ENCODE data around the gene KRTAP4-5.
"Not testable (repeated sequence)": the region's sequence is repeated elsewhere in the genome, so short reads cannot be mapped to it uniquely, and the experiment has no call there.

The KRTAP4-5 gene

GRCh38 chr17:41147531-41148204 is 2.0 kb downstream of the KRTAP4-5 start:
- no peak for TF ChIP-seq CTCF (conservative IDR thresholded peaks at IDR 0.05; ENCODE audit: low read depth, low read length)
- DNase-seq (ENCODE audit: low read depth) = no peak
- no peak overlapping the region for H3K4me3 ChIP-seq (ENCODE audit: low read depth, low read length)

DNA sequence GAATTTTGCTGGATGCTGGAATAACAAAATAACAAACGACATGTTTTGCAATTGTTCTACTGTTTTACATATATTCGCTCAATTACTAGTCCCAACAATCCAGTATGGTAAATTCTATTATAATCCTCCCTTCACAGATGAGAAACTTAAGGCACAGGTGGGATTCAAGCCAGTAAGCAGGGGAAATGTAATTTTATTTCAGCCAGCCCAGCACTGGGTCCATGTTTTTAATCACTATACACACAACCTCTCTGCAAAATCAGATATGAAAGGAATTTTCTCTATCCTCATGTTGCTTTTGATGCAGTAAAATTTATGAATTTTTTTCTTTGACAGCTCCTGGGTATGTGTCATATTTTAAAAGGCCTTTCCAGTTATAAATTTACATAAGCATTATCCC is 4.4 kb downstream of the KRTAP4-5 start:
- no peak for TF ChIP-seq CTCF (conservative IDR thresholded peaks at IDR 0.05; ENCODE audit: low read depth, low read length)
- DNase-seq (ENCODE audit: low read depth) = no peak
- H3K4me3 ChIP-seq (ENCODE audit: low read depth, low read length) = no peak overlapping the region

DNA sequence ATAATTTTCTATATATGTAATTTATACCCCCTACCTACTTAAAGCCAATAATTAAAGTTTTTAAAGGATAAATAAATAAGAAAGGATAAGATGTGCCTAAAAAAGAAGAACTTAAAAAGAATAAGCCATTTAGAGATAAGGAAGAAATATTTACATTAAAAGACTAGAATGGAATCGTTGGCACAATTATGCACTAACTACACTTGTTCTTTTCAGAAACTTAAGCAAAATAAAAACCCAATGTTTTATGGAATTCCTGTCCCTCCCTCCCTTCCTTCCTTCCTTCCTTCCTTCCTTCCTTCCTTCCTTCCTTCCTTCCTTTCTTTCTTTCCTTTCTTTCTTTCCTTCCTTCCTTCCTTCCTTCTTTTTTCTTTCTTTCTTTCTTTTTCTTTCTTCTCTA is 4.8 kb downstream of the KRTAP4-5 start:
- no peak for TF ChIP-seq CTCF (conservative IDR thresholded peaks at IDR 0.05; ENCODE audit: low read depth, low read length)
- DNase-seq (ENCODE audit: low read depth) = no peak
- H3K4me3 ChIP-seq (ENCODE audit: low read depth, low read length) = no peak overlapping the region

GRCh38 chr17:41141361-41141760 is 8.3 kb downstream of the KRTAP4-5 start:
- TF ChIP-seq CTCF (conservative IDR thresholded peaks at IDR 0.05; ENCODE audit: low read depth, low read length) = no peak
- no peak for DNase-seq (ENCODE audit: low read depth)
- no peak overlapping the region for H3K4me3 ChIP-seq (ENCODE audit: low read depth, low read length)

GRCh38 chr17:41140360-41141131 is 9.1 kb downstream of the KRTAP4-5 start, which contains the start of gene KRTAP4-6:
KRTAP4-6 (minus strand) TSS chr17:41140544; CDS start chr17:41140487, 57 bp downstream.
- TF ChIP-seq CTCF (conservative IDR thresholded peaks at IDR 0.05; ENCODE audit: low read depth, low read length) = no peak
- peak; percentile 54 for DNase-seq (ENCODE audit: low read depth)
- H3K4me3 ChIP-seq (ENCODE audit: low read depth, low read length) = no peak within 1 kb of the TSS

GRCh38 chr17:41139865-41140264 is 9.8 kb downstream of the KRTAP4-5 start:
- not testable (repeated sequence) for H3K4me3 ChIP-seq (ENCODE audit: low read depth, low read length); DNase-seq (ENCODE audit: low read depth)

DNA sequence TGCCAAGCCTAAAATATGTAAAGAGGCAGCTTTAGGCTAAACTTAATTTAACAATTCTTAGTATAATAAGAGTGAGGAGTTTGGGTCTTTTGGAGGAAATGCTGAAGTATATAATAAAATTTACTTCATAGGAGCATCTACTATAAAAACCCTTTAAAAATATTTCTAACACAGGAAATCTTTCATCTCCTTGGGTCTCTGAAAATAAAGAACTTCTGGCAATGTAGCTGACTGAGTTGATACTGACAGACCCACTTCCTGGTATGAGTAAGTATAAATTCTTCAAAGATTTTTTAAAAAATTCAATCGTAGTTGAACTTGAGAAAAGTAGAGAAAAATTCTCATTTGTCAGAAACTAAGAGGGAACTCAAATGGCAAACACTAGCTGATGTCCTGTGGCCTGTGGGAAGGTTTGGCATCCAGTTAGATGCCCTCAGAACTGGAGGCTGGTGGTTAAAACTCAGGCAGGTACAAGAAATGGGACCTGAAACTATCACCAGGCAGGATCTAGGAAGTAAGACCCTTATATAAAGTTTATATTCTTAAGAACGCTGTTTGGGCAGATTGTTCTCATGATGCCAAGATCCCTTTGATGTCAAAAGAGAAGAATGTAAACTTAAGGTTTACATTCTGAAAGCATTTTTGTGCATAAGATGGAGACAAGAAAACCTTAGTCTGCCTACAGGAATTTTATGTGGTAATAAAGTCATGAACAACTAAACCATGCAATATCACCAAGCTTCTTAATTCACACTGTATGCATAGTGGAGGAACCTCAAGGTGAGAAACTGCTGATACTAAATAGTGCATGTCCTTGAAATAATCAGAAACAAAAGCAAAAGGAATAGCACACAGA is 15.5 kb downstream of the KRTAP4-5 start:
- no peak for TF ChIP-seq CTCF (conservative IDR thresholded peaks at IDR 0.05; ENCODE audit: low read depth, low read length)
- DNase-seq (ENCODE audit: low read depth) = peak; percentile 16
- H3K4me3 ChIP-seq (ENCODE audit: low read depth, low read length) = no peak overlapping the region

All from choroid plexus epithelial cell (primary cell).